Endothelial cell of umbilical vein (primary cell): ENCODE results near the gene CSNK1A1. TPM values are rescaled to one million over a fixed set of nuclear protein-coding genes. Genes with fewer than 3 reads are reported as not detected.

ENCODE experiments used
- BruUV-seq: library from RNA; stranded (reverse); fragments of 400-500 nt; replicated peaks from 2 replicates; lab custom pipeline; 2021; lab: Mats Ljungman, UMichigan
- CTCF ChIA-PET: fragments of 300-600, 350-600 bp; sonication (Branson Sonifier 250); formaldehyde crosslinking; loops from one replicate; lab custom pipeline; 2021; ENCODE audit warnings: antibody characterized with exemption, inconsistent platforms; lab: Charles Lee
- POLR2A ChIA-PET: fragments of 300-600, 350-600 bp; sonication (Branson Sonifier 250); formaldehyde crosslinking; loops from one replicate; lab custom pipeline; 2021; ENCODE audit warnings: antibody characterized with exemption, inconsistent platforms; lab: Charles Lee
- DNase-seq: peaks from one replicate; pipeline ENCODE4 v3.0.0-alpha.2; 2011; ENCODE audit warnings: low read depth, low spot score
- FAIRE-seq: peaks from 2 replicates; lab custom pipeline; 2011; peaks lifted over from hg19 to GRCh38; lab: Jason Lieb, UNC
- H2AFZ ChIP-seq: 2 replicates; pipeline ENCODE4 v1.6.0; 2012; ENCODE audit warnings: low read depth, low read length, control low read depth, inconsistent platforms
- H3K27ac ChIP-seq: 2 replicates; pipeline ENCODE4 v1.5.1; 2011; ENCODE audit warnings: low read depth, mild to moderate bottlenecking, control low read depth, low read length, moderate library complexity; ENCODE audit not compliant: insufficient read depth
- H3K27me3 ChIP-seq, 2 experiments: 2 replicates each; pipeline versions ENCODE4 v1.6.0 to v1.6.1; 2011; ENCODE audit warnings: low read length in 2 of 2, mixed read lengths in 1 of 2; ENCODE audit not compliant: control insufficient read depth in 2 of 2, insufficient read depth in 2 of 2
- H3K36me3 ChIP-seq, 2 experiments: 2 replicates in 1 of 2; 3 replicates in 1 of 2; pipeline ENCODE4 v1.5.1; 2011; ENCODE audit warnings: low read length in 2 of 2, mild to moderate bottlenecking in 1 of 2, moderate library complexity in 1 of 2; ENCODE audit not compliant: control insufficient read depth in 2 of 2, insufficient read depth in 2 of 2; ENCODE audit errors: extremely low read depth in 1 of 2
- H3K4me1 ChIP-seq: 3 replicates; pipeline ENCODE4 v1.5.1; 2011; ENCODE audit warnings: mild to moderate bottlenecking, low read length; ENCODE audit not compliant: control insufficient read depth, insufficient read depth; ENCODE audit errors: extremely low read depth
- H3K4me2 ChIP-seq: 2 replicates; pipeline ENCODE4 v1.6.1; 2011; ENCODE audit warnings: low read length, control low read depth, mixed read lengths; ENCODE audit not compliant: insufficient read depth
- H3K4me3 ChIP-seq, 3 experiments: fragments of 200-600 bp in 1 of 3; sonication (generic), shearing (Covaris generic) in 1 of 3; replicated peaks in 1 of 3; 2 replicates each; pipeline ENCODE4 v1.5.1; 2011 to 2016; ENCODE audit warnings: control low read depth in 3 of 3, low read length in 3 of 3, mild to moderate bottlenecking in 2 of 3, inconsistent platforms in 1 of 3, low read depth in 1 of 3, moderate library complexity in 1 of 3; ENCODE audit not compliant: insufficient read depth in 1 of 3
- H3K79me2 ChIP-seq: 2 replicates; pipeline ENCODE4 v1.6.0; 2012; ENCODE audit warnings: low read length, inconsistent platforms; ENCODE audit not compliant: control insufficient read depth, insufficient read depth
- H3K9ac ChIP-seq: replicated peaks from 2 replicates; pipeline ENCODE3; 2011; ENCODE audit warnings: low read length, control low read depth; ENCODE audit not compliant: insufficient read depth; ENCODE audit errors: extremely low read depth
- H3K9me1 ChIP-seq: replicated peaks from 3 replicates; pipeline ENCODE4 v1.6.0; 2011; ENCODE audit warnings: mild to moderate bottlenecking, low read length; ENCODE audit not compliant: control insufficient read depth, insufficient read depth; ENCODE audit errors: extremely low read depth
- H3K9me3 ChIP-seq: replicated peaks from 2 replicates; pipeline ENCODE4 v1.5.1; 2012; ENCODE audit warnings: low read length, inconsistent platforms; ENCODE audit not compliant: control insufficient read depth, insufficient read depth
- H4K20me1 ChIP-seq: replicated peaks from 2 replicates; pipeline ENCODE3; 2011; ENCODE audit warnings: mild to moderate bottlenecking, low read length; ENCODE audit not compliant: control insufficient read depth, insufficient read depth; ENCODE audit errors: extremely low read depth
- EZH2 ChIP-seq: IDR thresholded peaks from 2 replicates; pipeline ENCODE4 v1.6.1; 2012; ENCODE audit warnings: borderline replicate concordance, low read depth, mild to moderate bottlenecking, moderate library complexity, low read length, inconsistent platforms; ENCODE audit not compliant: severe bottlenecking
- FOS ChIP-seq: IDR thresholded peaks from 2 replicates; pipeline ENCODE4 v1.6.1; 2011; ENCODE audit warnings: mild to moderate bottlenecking, low read length, moderate library complexity, borderline replicate concordance; ENCODE audit not compliant: insufficient read depth
- GATA2 ChIP-seq: IDR thresholded peaks from 2 replicates; pipeline ENCODE4 v1.7.0; 2011; ENCODE audit warnings: low read depth, mild to moderate bottlenecking, moderate library complexity, mixed read lengths, low read length; ENCODE audit not compliant: insufficient read length, insufficient read depth
- JUN ChIP-seq: IDR thresholded peaks from 2 replicates; pipeline ENCODE4 v1.6.1; 2011; ENCODE audit warnings: borderline replicate concordance, low read depth; ENCODE audit not compliant: insufficient read length, insufficient read depth
- MYC ChIP-seq: IDR thresholded peaks from one replicate; pipeline ENCODE4 v1.6.1; 2011; ENCODE audit warnings: mild to moderate bottlenecking, low read depth, low read length
- POLR2A ChIP-seq: IDR thresholded peaks from 2 replicates; pipeline ENCODE4 v1.6.1; 2012; ENCODE audit warnings: low read depth, mild to moderate bottlenecking, control low read depth, low read length
- POLR2AphosphoS5 ChIP-seq: IDR thresholded peaks from 2 replicates; pipeline ENCODE4 v1.6.1; 2012; ENCODE audit warnings: low read depth, mild to moderate bottlenecking, control low read depth, low read length, moderate library complexity; ENCODE audit not compliant: insufficient read depth
- dilution Hi-C: fragments of 300-500 bp; cut with MboI; formaldehyde crosslinking; loops from one replicate; pipeline ENCODE4 v1.15.0; 2019; ENCODE audit warnings: low sequenced_read_pairs; ENCODE audit not compliant: extremely low pct_ligation_motif_present
- intact Hi-C: fragments of 100-400 bp; cut with micrococcal nuclease; formaldehyde crosslinking; loops from one replicate; pipeline ENCODE4 v1.10.0; 2022
- polyA plus RNA-seq, 4 experiments: library from polyadenylated mRNA; depleted of rRNA in 3 of 4; stranded (reverse) in 3 of 4; unstranded in 1 of 4; fragments of >200 nt; gene quantifications; 2 replicates each; pipeline versions ENCODE4 v1.2.1 to v1.2.3, GENCODE V29; 2011 to 2012; ENCODE audit warnings: missing spikeins in 1 of 4
- total RNA-seq: library from RNA; stranded (reverse); gene quantifications from 2 replicates; pipeline ENCODE4 v1.2.3, GENCODE V29; 2021
- TF ChIP-seq, protein P1 (sequence below), 2 donors: IDR thresholded peaks; 1 replicate in 1 of 2; 2 replicates in 1 of 2; pipeline ENCODE4 v1.5.1; 2011; ENCODE audit warnings: low read length in 2 of 2, mild to moderate bottlenecking in 2 of 2, moderate library complexity in 2 of 2, control low read depth in 1 of 2, inconsistent platforms in 1 of 2, low read depth in 1 of 2; ENCODE audit not compliant: insufficient read depth in 1 of 2; ENCODE audit errors: extremely low read depth in 1 of 2
- TF ChIP-seq, protein P2 (sequence below): IDR thresholded peaks from 2 replicates; pipeline ENCODE4 v1.6.1; 2011; ENCODE audit not compliant: insufficient read depth, insufficient read length

Gene CSNK1A1
- total and polyA plus RNA-seq, 2 donors (not counting 3 experiments of a cell fraction or from before 2014, with no cell fraction given) = 74.1 to 253 TPM

GRCh38 chr5:149559706-149560105 lies 8.5 kb upstream of the CSNK1A1 start:
- H2AFZ ChIP-seq = no peak overlapping the region
- no peaks in the 10 kb centered on the region for H3K27me3 ChIP-seq
- TF ChIP-seq JUN (no peak), FOS (no peak), POLR2AphosphoS5 (no peak), POLR2A (no peak), MYC (no peak), GATA2 (no peak), EZH2 (no peak)
- TF ChIP-seq, protein P1, sequence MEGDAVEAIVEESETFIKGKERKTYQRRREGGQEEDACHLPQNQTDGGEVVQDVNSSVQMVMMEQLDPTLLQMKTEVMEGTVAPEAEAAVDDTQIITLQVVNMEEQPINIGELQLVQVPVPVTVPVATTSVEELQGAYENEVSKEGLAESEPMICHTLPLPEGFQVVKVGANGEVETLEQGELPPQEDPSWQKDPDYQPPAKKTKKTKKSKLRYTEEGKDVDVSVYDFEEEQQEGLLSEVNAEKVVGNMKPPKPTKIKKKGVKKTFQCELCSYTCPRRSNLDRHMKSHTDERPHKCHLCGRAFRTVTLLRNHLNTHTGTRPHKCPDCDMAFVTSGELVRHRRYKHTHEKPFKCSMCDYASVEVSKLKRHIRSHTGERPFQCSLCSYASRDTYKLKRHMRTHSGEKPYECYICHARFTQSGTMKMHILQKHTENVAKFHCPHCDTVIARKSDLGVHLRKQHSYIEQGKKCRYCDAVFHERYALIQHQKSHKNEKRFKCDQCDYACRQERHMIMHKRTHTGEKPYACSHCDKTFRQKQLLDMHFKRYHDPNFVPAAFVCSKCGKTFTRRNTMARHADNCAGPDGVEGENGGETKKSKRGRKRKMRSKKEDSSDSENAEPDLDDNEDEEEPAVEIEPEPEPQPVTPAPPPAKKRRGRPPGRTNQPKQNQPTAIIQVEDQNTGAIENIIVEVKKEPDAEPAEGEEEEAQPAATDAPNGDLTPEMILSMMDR (IDR thresholded peaks at IDR 0.05; ENCODE audit: extremely low read depth in 1 of 2, insufficient read depth in 1 of 2, low read depth in 1 of 2, low read length in 2 of 2) = no peak
- TF ChIP-seq, protein P2, sequence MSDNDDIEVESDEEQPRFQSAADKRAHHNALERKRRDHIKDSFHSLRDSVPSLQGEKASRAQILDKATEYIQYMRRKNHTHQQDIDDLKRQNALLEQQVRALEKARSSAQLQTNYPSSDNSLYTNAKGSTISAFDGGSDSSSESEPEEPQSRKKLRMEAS = no peak
- H3K79me2 ChIP-seq = no peaks in the 10 kb centered on the region
- no peaks in the 10 kb centered on the region for H3K36me3 ChIP-seq
- ChIA-PET CTCF (no interaction called here), POLR2A (no interaction called here)
- H3K27ac ChIP-seq = no peak overlapping the region
- DNase-seq (no peak), FAIRE-seq (peak; percentile 40)
- dilution Hi-C loops (no loop called here), intact Hi-C loops (loop anchor here (10.0 kb wide), 1 partner anchor 495 kb away; the partner anchor contains the start of gene SH3TC2)
- no TSS peak for BruUV-seq
- no peak overlapping the region for H3K4me3 ChIP-seq
- no peak overlapping the region for H3K4me2 ChIP-seq
- peaks cover 39% of the 10 kb centered on the region for H3K4me1 ChIP-seq
- no peaks in the 10 kb centered on the region for H4K20me1 ChIP-seq
- no peaks in the 10 kb centered on the region for H3K9me3 ChIP-seq
- no peak overlapping the region for H3K9ac ChIP-seq
- H3K9me1 ChIP-seq = no peaks in the 10 kb centered on the region
